ENCODE results near the gene RIBC2.
"Not testable (repeated sequence)": the region's sequence is repeated elsewhere in the genome, so short reads cannot be mapped to it uniquely, and the experiment has no call there.

The RIBC2 gene

GRCh38 chr22:45429424-45429823 is 15.9 kb downstream of the RIBC2 start:
- Mint-ChIP-seq H3K4me3 (no peak overlapping the region), H3K27me3 (peaks cover 7% of the 10 kb centered on the region), H3K36me3 (peaks cover 12% of the 10 kb centered on the region), H3K4me1 (no peaks in the 10 kb centered on the region), H3K9me3 (peaks cover 7% of the 10 kb centered on the region), H3K27ac (no peak overlapping the region)
- DNase-seq = no peak
- CTCF ChIA-PET = no interaction called here

GRCh38 chr22:45429981-45430775 is 16.7 kb downstream of the RIBC2 start:
- CTCF ChIA-PET = no interaction called here
- Mint-ChIP-seq H3K4me1 (peaks cover under 1% of the 10 kb centered on the region), H3K27me3 (peaks cover 7% of the 10 kb centered on the region), H3K9me3 (peaks cover 7% of the 10 kb centered on the region), H3K27ac (no peak overlapping the region), H3K4me3 (no peak overlapping the region), H3K36me3 (peaks cover 12% of the 10 kb centered on the region)
- no peak for DNase-seq

- H3K27me3 Mint-ChIP-seq = peaks cover 7% of the 10 kb centered on the region
- no peak overlapping the region for H3K4me3 Mint-ChIP-seq
- peaks cover 12% of the 10 kb centered on the region for H3K36me3 Mint-ChIP-seq
- CTCF ChIA-PET = no interaction called here
- H3K4me1 Mint-ChIP-seq = peaks cover 8% of the 10 kb centered on the region
- H3K9me3 Mint-ChIP-seq = peaks cover 7% of the 10 kb centered on the region
- DNase-seq = no peak
- no peak overlapping the region for H3K27ac Mint-ChIP-seq
Measured at GRCh38 chr22:45430871-45431270, 17.4 kb downstream of the RIBC2 start.

GRCh38 chr22:45434981-45435380 is 21.5 kb downstream of the RIBC2 start:
- DNase-seq = no peak
- Mint-ChIP-seq H3K27me3 (peaks cover 4% of the 10 kb centered on the region), H3K4me1 (peaks cover 14% of the 10 kb centered on the region), H3K36me3 (peaks cover 2% of the 10 kb centered on the region), H3K4me3 (no peak overlapping the region), H3K27ac (no peak overlapping the region), H3K9me3 (no peaks in the 10 kb centered on the region)
- CTCF ChIA-PET = interaction anchor here (1.4 kb wide), 1 partner anchor 163 kb away, joined by 7 read pairs; no protein-coding TSS in a partner anchor

- H3K27ac Mint-ChIP-seq = no peak overlapping the region
- no peaks in the 10 kb centered on the region for H3K9me3 Mint-ChIP-seq
- DNase-seq = peak; percentile 87
- H3K4me3 Mint-ChIP-seq = no peak overlapping the region
- CTCF ChIA-PET = interaction anchor here (1.4 kb wide), 1 partner anchor 164 kb away, joined by 7 read pairs; no protein-coding TSS in a partner anchor
- peaks cover 17% of the 10 kb centered on the region for H3K4me1 Mint-ChIP-seq
- peaks cover 4% of the 10 kb centered on the region for H3K27me3 Mint-ChIP-seq
- peaks cover 2% of the 10 kb centered on the region for H3K36me3 Mint-ChIP-seq
Measured at GRCh38 chr22:45435544-45436139, 22.1 kb downstream of the RIBC2 start.

- peaks cover 16% of the 10 kb centered on the region for H3K27me3 Mint-ChIP-seq
- H3K4me3 Mint-ChIP-seq, H3K36me3 Mint-ChIP-seq, H3K27ac Mint-ChIP-seq, H3K9me3 Mint-ChIP-seq, DNase-seq: not testable (repeated sequence)
- peaks cover 24% of the 10 kb centered on the region for H3K4me1 Mint-ChIP-seq
- CTCF ChIA-PET = interaction anchor here (1.0 kb wide), 1 partner anchor 95 kb away, joined by 3 read pairs; no protein-coding TSS in a partner anchor
Measured at GRCh38 chr22:45436871-45437517, 23.5 kb downstream of the RIBC2 start.

GRCh38 chr22:45438336-45438735 is 24.8 kb downstream of the RIBC2 start:
- Mint-ChIP-seq H3K4me3 (no peak overlapping the region), H3K36me3 (peaks cover 2% of the 10 kb centered on the region), H3K27me3 (peaks cover 26% of the 10 kb centered on the region), H3K27ac (no peak overlapping the region), H3K4me1 (peaks cover 24% of the 10 kb centered on the region), H3K9me3 (no peaks in the 10 kb centered on the region)
- DNase-seq = no peak
- CTCF ChIA-PET = interaction anchor here (1.0 kb wide), 1 partner anchor 97 kb away, joined by 3 read pairs; no protein-coding TSS in a partner anchor

GRCh38 chr22:45440688-45441087 is 27.2 kb downstream of the RIBC2 start:
- H3K9me3 Mint-ChIP-seq, H3K36me3 Mint-ChIP-seq, DNase-seq: not testable (repeated sequence)
- CTCF ChIA-PET = interaction anchor here (1.1 to 1.5 kb wide), 2 partner anchors 22 to 114 kb away, joined by 7 to 8 read pairs; no protein-coding TSS in a partner anchor
- Mint-ChIP-seq H3K27me3 (peaks cover 31% of the 10 kb centered on the region), H3K4me1 (peaks cover 18% of the 10 kb centered on the region), H3K4me3 (peak overlapping the region; percentile 48), H3K27ac (peak overlapping the region; percentile 31)

GRCh38 chr22:45441138-45441537 is 27.6 kb downstream of the RIBC2 start:
- peaks cover 31% of the 10 kb centered on the region for H3K27me3 Mint-ChIP-seq
- H3K4me1 Mint-ChIP-seq = peaks cover 16% of the 10 kb centered on the region
- H3K9me3 Mint-ChIP-seq = no peaks in the 10 kb centered on the region
- peak overlapping the region; percentile 48 for H3K4me3 Mint-ChIP-seq
- peaks cover 2% of the 10 kb centered on the region for H3K36me3 Mint-ChIP-seq
- DNase-seq = peak; percentile 64
- no peak overlapping the region for H3K27ac Mint-ChIP-seq
- CTCF ChIA-PET = interaction anchor here (1.1 to 1.5 kb wide), 2 partner anchors 21 to 113 kb away, joined by 7 to 8 read pairs; no protein-coding TSS in a partner anchor

GRCh38 chr22:45442116-45442515 is 28.6 kb downstream of the RIBC2 start:
- CTCF ChIA-PET = no interaction called here
- H3K27me3 Mint-ChIP-seq = peaks cover 31% of the 10 kb centered on the region

GRCh38 chr22:45444168-45444567 is 30.7 kb downstream of the RIBC2 start:
- CTCF ChIA-PET = interaction anchor here (0.5 to 1.2 kb wide), 2 partner anchors 81 to 112 kb away, joined by 3 to 5 read pairs; no protein-coding TSS in a partner anchor
- Mint-ChIP-seq H3K36me3 (no peaks in the 10 kb centered on the region), H3K27ac (no peak overlapping the region), H3K27me3 (peaks cover 27% of the 10 kb centered on the region), H3K4me3 (no peak overlapping the region), H3K9me3 (no peaks in the 10 kb centered on the region), H3K4me1 (peaks cover 13% of the 10 kb centered on the region)
- DNase-seq = no peak

More at GRCh38 chr22:45442116-45442515, 28.6 kb downstream of the RIBC2 start:
- DNase-seq = no peak
- Mint-ChIP-seq H3K4me1 (peaks cover 16% of the 10 kb centered on the region), H3K36me3 (peaks cover 2% of the 10 kb centered on the region), H3K9me3 (no peaks in the 10 kb centered on the region), H3K27ac (no peak overlapping the region), H3K4me3 (no peak overlapping the region)

- H3K27me3 Mint-ChIP-seq = peaks cover 27% of the 10 kb centered on the region
- no peaks in the 10 kb centered on the region for H3K36me3 Mint-ChIP-seq
- no peak overlapping the region for H3K4me3 Mint-ChIP-seq
- H3K4me1 Mint-ChIP-seq = peaks cover 11% of the 10 kb centered on the region
- H3K9me3 Mint-ChIP-seq = no peaks in the 10 kb centered on the region
- H3K27ac Mint-ChIP-seq = no peak overlapping the region
- DNase-seq = no peak
- CTCF ChIA-PET = interaction anchor here (0.5 to 1.2 kb wide), 2 partner anchors 80 to 111 kb away, joined by 3 to 5 read pairs; no protein-coding TSS in a partner anchor
Measured at GRCh38 chr22:45445031-45445710, 31.7 kb downstream of the RIBC2 start.

- no peak overlapping the region for H3K27ac Mint-ChIP-seq
- no peak for DNase-seq
- H3K4me1 Mint-ChIP-seq = peaks cover 1% of the 10 kb centered on the region
- no peaks in the 10 kb centered on the region for H3K36me3 Mint-ChIP-seq
- CTCF ChIA-PET = no interaction called here
- no peaks in the 10 kb centered on the region for H3K9me3 Mint-ChIP-seq
- H3K27me3 Mint-ChIP-seq = peaks cover 21% of the 10 kb centered on the region
- no peak overlapping the region for H3K4me3 Mint-ChIP-seq
Measured at GRCh38 chr22:45446216-45446615, 32.7 kb downstream of the RIBC2 start.

GRCh38 chr22:45447596-45447995 is 34.1 kb downstream of the RIBC2 start:
- not testable (repeated sequence) for H3K9me3 Mint-ChIP-seq, H3K36me3 Mint-ChIP-seq
- peaks cover 12% of the 10 kb centered on the region for H3K27me3 Mint-ChIP-seq

More at GRCh38 chr22:45447596-45447995, 34.1 kb downstream of the RIBC2 start:
- CTCF ChIA-PET, H3K27ac Mint-ChIP-seq, H3K4me3 Mint-ChIP-seq, H3K4me1 Mint-ChIP-seq, DNase-seq: not testable (repeated sequence)

Data from activated naive CD4-positive, alpha-beta T cell treated with anti-CD3 and anti-CD28 coated beads, Interleukin-2, amount 10 ng/mL, durations not matched to agents 7 days and 5 days (primary cell).